GM23338 (cell line): ENCODE results near the gene TBC1D5. TPM values are rescaled to one million over a fixed set of nuclear protein-coding genes. Genes with fewer than 3 reads are reported as not detected.

Experiments
- ATAC-seq: fragments of 200-7000 bp; cut with Tn5 transposase; 3 replicates; pipeline ENCODE4 v1.9.1; 2020
- DNase-seq: peaks from one replicate; pipeline ENCODE4 v3.0.0-alpha.2; 2015; ENCODE audit warnings: low spot score
- H2AFZ ChIP-seq: fragments of 200-600 bp; sonication (generic); 2 replicates; pipeline ENCODE4 v1.8.0; 2016; ENCODE audit warnings: antibody characterized with exemption, mild to moderate bottlenecking, moderate library complexity
- H3F3A ChIP-seq: fragments of 200-600 bp; sonication (generic); replicated peaks from 2 replicates; pipeline ENCODE4 v1.8.0; 2017; ENCODE audit warnings: antibody characterized with exemption, mixed run types, low read depth
- H3K27ac ChIP-seq: fragments of 200-600 bp; sonication (generic); 2 replicates; pipeline ENCODE4 v1.6.1; 2016; ENCODE audit warnings: low read depth
- H3K27me3 ChIP-seq: fragments of 200-600 bp; sonication (generic); 2 replicates; pipeline ENCODE4 v1.8.0; 2016; ENCODE audit warnings: mild to moderate bottlenecking, mixed run types, moderate library complexity; ENCODE audit not compliant: insufficient read depth
- H3K36me3 ChIP-seq: fragments of 200-600 bp; sonication (generic); 2 replicates; pipeline ENCODE4 v1.8.0; 2016; ENCODE audit warnings: mild to moderate bottlenecking; ENCODE audit not compliant: insufficient read depth
- H3K4me1 ChIP-seq: fragments of 200-600 bp; sonication (generic); 2 replicates; pipeline ENCODE4 v1.8.0; 2016; ENCODE audit warnings: mild to moderate bottlenecking, moderate library complexity; ENCODE audit not compliant: insufficient read depth
- H3K4me2 ChIP-seq: fragments of 200-600 bp; sonication (generic); 2 replicates; pipeline ENCODE4 v1.7.1; 2017; ENCODE audit warnings: mixed run types
- H3K4me3 ChIP-seq: fragments of 200-600 bp; sonication (generic); 2 replicates; pipeline ENCODE4 v1.6.1; 2016; ENCODE audit warnings: mixed run types
- H3K79me2 ChIP-seq: fragments of 200-600 bp; sonication (generic); replicated peaks from 2 replicates; pipeline ENCODE4 v1.8.0; 2017; ENCODE audit warnings: mild to moderate bottlenecking; ENCODE audit not compliant: insufficient read depth
- H3K9me2 ChIP-seq: fragments of 200-600 bp; sonication (generic); 2 replicates; pipeline ENCODE4 v1.8.0; 2017; ENCODE audit not compliant: insufficient read depth
- H4K20me1 ChIP-seq: fragments of 200-600 bp; sonication (generic); replicated peaks from 2 replicates; pipeline ENCODE4 v1.8.0; 2017; ENCODE audit warnings: mild to moderate bottlenecking; ENCODE audit not compliant: insufficient read depth
- H3K27ac Mint-ChIP-seq: 2 replicates; pipeline ENCODE4 v1.8.0; 2020; ENCODE audit warnings: inconsistent platforms, mild to moderate bottlenecking, moderate library complexity, mixed read lengths
- H3K27me3 Mint-ChIP-seq: 3 replicates; pipeline ENCODE4 v1.8.0; 2022; ENCODE audit warnings: low read depth, mild to moderate bottlenecking, moderate library complexity, mixed read lengths, inconsistent platforms; ENCODE audit not compliant: insufficient read depth, poor library complexity
- H3K36me3 Mint-ChIP-seq: 3 replicates; pipeline ENCODE4 v1.8.0; 2021; ENCODE audit warnings: low read depth, mild to moderate bottlenecking, inconsistent platforms, moderate library complexity, mixed read lengths
- H3K4me1 Mint-ChIP-seq: 3 replicates; pipeline ENCODE4 v1.8.0; 2020; ENCODE audit warnings: mild to moderate bottlenecking, inconsistent platforms, mixed read lengths
- H3K4me3 Mint-ChIP-seq: 3 replicates; pipeline ENCODE4 v1.8.0; 2021; ENCODE audit warnings: moderate library complexity, mild to moderate bottlenecking, inconsistent platforms, mixed read lengths
- H3K9me3 Mint-ChIP-seq: 3 replicates; pipeline ENCODE4 v1.8.0; 2020; ENCODE audit warnings: moderate library complexity, mild to moderate bottlenecking, inconsistent platforms, mixed read lengths
- CREB1 ChIP-seq: fragments of 250-450 bp; sonication (Bioruptor Pico); IDR thresholded peaks from 2 replicates; pipeline ENCODE4 v1.5.0; 2020; ENCODE audit warnings: low read depth, mild to moderate bottlenecking, moderate library complexity
- CTCF ChIP-seq, 2 experiments: fragments of 200-600 bp in 1 of 2; sonication (generic) in 1 of 2; conservative IDR thresholded peaks; 2 replicates each; pipeline versions ENCODE4 v1.5.1 to v1.6.1; 2016 to 2017; ENCODE audit warnings: antibody characterized with exemption in 2 of 2, low read depth in 2 of 2, mild to moderate bottlenecking in 2 of 2, moderate library complexity in 1 of 2
- ETS1 ChIP-seq: IDR thresholded peaks from 2 replicates; pipeline ENCODE4 v1.6.1; 2016; ENCODE audit warnings: antibody characterized with exemption
- EZH2 ChIP-seq: fragments of 200-600 bp; sonication (generic); IDR thresholded peaks from one replicate; pipeline ENCODE4 v1.8.0; 2017; ENCODE audit warnings: antibody characterized with exemption, mild to moderate bottlenecking, low read depth; ENCODE audit not compliant: unreplicated experiment
- EZH2phosphoT487 ChIP-seq: fragments of 200-600 bp; sonication (generic); IDR thresholded peaks from one replicate; pipeline ENCODE4 v1.8.1; 2018; ENCODE audit warnings: antibody characterized with exemption; ENCODE audit not compliant: unreplicated experiment
- JUNB ChIP-seq: IDR thresholded peaks from one replicate; pipeline ENCODE4 v1.6.1; 2016; ENCODE audit warnings: antibody characterized with exemption; ENCODE audit not compliant: unreplicated experiment
- NANOG ChIP-seq: IDR thresholded peaks from 2 replicates; pipeline ENCODE4 v1.6.1; 2016; ENCODE audit warnings: antibody characterized with exemption, borderline replicate concordance
- POLR2AphosphoS5 ChIP-seq: IDR thresholded peaks from 2 replicates; pipeline ENCODE4 v1.6.1; 2016; ENCODE audit warnings: antibody characterized with exemption, low read depth
- REST ChIP-seq: IDR thresholded peaks from one replicate; pipeline ENCODE4 v1.6.1; 2018; ENCODE audit warnings: antibody characterized with exemption; ENCODE audit not compliant: unreplicated experiment
- STAT1 ChIP-seq: IDR thresholded peaks from one replicate; pipeline ENCODE4 v1.6.1; 2016; ENCODE audit warnings: antibody characterized with exemption; ENCODE audit not compliant: unreplicated experiment
- ZNF114 ChIP-seq: fragments of 250-450 bp; sonication (Bioruptor Pico); IDR thresholded peaks from 2 replicates; pipeline ENCODE4 v1.5.0; 2020; ENCODE audit warnings: mild to moderate bottlenecking, moderate library complexity
- ZNF331 ChIP-seq: fragments of 250-450 bp; sonication (Bioruptor Pico); IDR thresholded peaks from 2 replicates; pipeline ENCODE4 v1.5.0; 2020; ENCODE audit warnings: low read depth, mild to moderate bottlenecking, moderate library complexity
- ZNF462 ChIP-seq: fragments of 250-450 bp; sonication (Bioruptor Pico); IDR thresholded peaks from 2 replicates; pipeline ENCODE4 v1.5.0; 2020; ENCODE audit warnings: mild to moderate bottlenecking, moderate library complexity
- polyA plus RNA-seq: library from polyadenylated mRNA; unstranded; fragments of >200 nt; fragmentation: Nextera tagmentation; extraction: Ambion mirVana; gene quantifications from 2 replicates; pipeline ENCODE4 v1.2.1, GENCODE V29; 2016
- total RNA-seq: library from RNA; depleted of rRNA; stranded (reverse); fragments of >200 nt; shearing (Covaris generic); gene quantifications from 2 replicates; pipeline ENCODE4 v1.2.3, GENCODE V29; 2014

TBC1D5 gene
- total and polyA plus RNA-seq, 2 experiments from 2014 or later, result 21.8 to 48.1 TPM

- no peak overlapping the region for H2AFZ ChIP-seq
- H3K36me3 ChIP-seq, result no peaks in the 10 kb centered on the region
- TF ChIP-seq ZNF114 (CRISPR knock-in tag) (no peak), CTCF (conservative IDR thresholded peaks at IDR 0.05; ENCODE audit: low read depth in 2 of 2) (no peak), ZNF462 (no peak), EZH2 (no peak), POLR2AphosphoS5 (no peak), NANOG (no peak), REST (no peak), ZNF331 (CRISPR knock-in tag) (no peak), ETS1 (no peak), CREB1 (CRISPR knock-in tag) (no peak), EZH2phosphoT487 (no peak), JUNB (no peak), STAT1 (no peak)
- H3K4me3 Mint-ChIP-seq, result no peak overlapping the region
- H3K4me3 ChIP-seq, result no peak overlapping the region
- H3K4me1 ChIP-seq, result no peaks in the 10 kb centered on the region
- DNase-seq (no peak), ATAC-seq (no peak)
- H3K4me1 Mint-ChIP-seq, result peaks cover 6% of the 10 kb centered on the region; the same call in 1 of the 3 replicates
- H4K20me1 ChIP-seq, result no peaks in the 10 kb centered on the region
- no peaks in the 10 kb centered on the region for H3K27me3 ChIP-seq
- no peak overlapping the region for H3K27ac ChIP-seq
- H3K79me2 ChIP-seq, result no peaks in the 10 kb centered on the region
- H3F3A ChIP-seq, result no peaks in the 10 kb centered on the region
- no peaks in the 10 kb centered on the region for H3K9me2 ChIP-seq
- no peak overlapping the region for H3K27ac Mint-ChIP-seq
- no peaks in the 10 kb centered on the region; the same call in 2 of the 3 replicates for H3K36me3 Mint-ChIP-seq
- peaks cover 3% of the 10 kb centered on the region; the same call in 1 of the 3 replicates for H3K9me3 Mint-ChIP-seq
- H3K4me2 ChIP-seq, result no peak overlapping the region
- peaks cover 2% of the 10 kb centered on the region for H3K27me3 Mint-ChIP-seq
Measured at GRCh38 chr3:17772556-17772955, 30.1 kb upstream of the TBC1D5 start.
